Esophagus muscularis mucosa (tissue), 4 donors: ENCODE measurements around the gene PTPRN2. TPM values are rescaled to one million over a fixed set of nuclear protein-coding genes. Genes with fewer than 3 reads are reported as not detected.

Experiments
- DNase-seq: peaks from one replicate; pipeline ENCODE4 v3.0.0-alpha.2; 2017; ENCODE audit errors: extremely low spot score
- H3K27ac ChIP-seq, 4 donors: fragments of 200-600 bp; sonication (generic); replicated peaks in 1 of 4; 1 replicate in 3 of 4; 2 replicates in 1 of 4; pipeline ENCODE4 v1.5.1; 2016 to 2019; ENCODE audit warnings: mild to moderate bottlenecking in 1 of 4
- H3K27me3 ChIP-seq, 4 donors: fragments of 200-600 bp; sonication (generic); one replicate each; pipeline versions ENCODE4 v1.5.1 to v1.6.0; 2016 to 2019
- H3K36me3 ChIP-seq, 4 donors: fragments of 200-600 bp; sonication (generic); one replicate each; pipeline ENCODE4 v1.5.1; 2016 to 2019
- H3K4me1 ChIP-seq, 4 donors: fragments of 200-600 bp; sonication (generic); one replicate each; pipeline ENCODE4 v1.5.1; 2016 to 2019
- H3K4me3 ChIP-seq, 4 donors: fragments of 200-600 bp; sonication (generic); 1 replicate in 2 of 4; 2 replicates in 2 of 4; pipeline ENCODE4 v1.5.1; 2016 to 2019; ENCODE audit warnings: mild to moderate bottlenecking in 4 of 4, moderate library complexity in 1 of 4
- H3K9me3 ChIP-seq, 4 donors: fragments of 200-600 bp; sonication (generic); 1 replicate in 3 of 4; 2 replicates in 1 of 4; pipeline ENCODE4 v1.5.1; 2016 to 2019
- EP300 ChIP-seq: sonication (generic); formaldehyde crosslinking; IDR thresholded peaks from one replicate; pipeline ENCODE4 v1.6.1; 2017; ENCODE audit warnings: antibody characterized with exemption
- POLR2A ChIP-seq: fragments of 450-650 bp; IDR thresholded peaks from one replicate; pipeline ENCODE4 v1.6.1; 2017; ENCODE audit warnings: antibody characterized with exemption, moderate library complexity, mild to moderate bottlenecking, low read depth
- POLR2AphosphoS5 ChIP-seq, 2 donors: sonication (generic); formaldehyde crosslinking; IDR thresholded peaks; one replicate each; pipeline ENCODE4 v1.6.1; 2017; ENCODE audit warnings: antibody characterized with exemption in 2 of 2
- WGBS: methylation state at CpG from one replicate; pipeline ENCODE4 v1.1.5; 2018; 5-methylcytosine and 5-hydroxymethylcytosine counted together
- intact Hi-C: fragments of 100-400 bp; cut with DNase I; formaldehyde crosslinking; loops from one replicate; pipeline ENCODE4 v1.15.1; 2023
- total RNA-seq, 4 donors: library from RNA; depleted of rRNA; stranded (reverse); fragments of >200 nt; gene quantifications; one replicate each; pipeline versions ENCODE4 v1.1.0 to v1.2.1, GENCODE V29; 2016
- TF ChIP-seq, protein P1 (sequence below), 3 experiments: fragments of 200-600 bp in 2 of 3; fragments of 450-650 bp in 1 of 3; sonication (generic) in 2 of 3; IDR thresholded peaks; one replicate each; pipeline ENCODE4 v1.5.1; 2017 to 2019; ENCODE audit warnings: antibody characterized with exemption in 3 of 3, mild to moderate bottlenecking in 2 of 3, moderate library complexity in 1 of 3

The PTPRN2 gene
- total RNA-seq, 4 donors from 2014 or later, result 2.1 to 3.1 (median 3.1) TPM

DNA sequence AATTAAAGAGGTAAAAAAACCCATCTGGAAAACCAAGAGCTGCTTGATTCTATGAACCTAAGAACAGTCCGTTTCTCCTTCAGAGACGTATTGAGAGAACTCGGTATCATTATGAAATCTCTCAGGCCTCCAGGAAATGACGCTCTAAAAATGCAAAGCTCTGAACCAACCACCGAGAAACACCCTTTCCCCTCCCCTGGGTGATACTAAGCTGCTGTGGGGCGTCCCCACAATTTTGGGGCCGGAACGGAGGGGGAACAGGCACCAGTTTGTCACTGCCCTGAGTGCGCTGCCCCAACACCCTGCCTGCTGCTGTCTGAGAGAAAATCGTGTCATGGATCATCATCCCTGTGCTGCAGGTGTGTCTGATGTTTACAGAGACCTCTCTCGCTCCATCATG, 741.4 kb downstream of the PTPRN2 start:
- peaks cover 0 to 62% (median 0%) of the 10 kb centered on the region in 4 donors for H3K27me3 ChIP-seq
- H3K4me3 ChIP-seq, result no peak overlapping the region
- H3K36me3 ChIP-seq, result no peaks in the 10 kb centered on the region
- H3K27ac ChIP-seq, result no peak overlapping the region
- no peaks in the 10 kb centered on the region for H3K9me3 ChIP-seq
- TF ChIP-seq POLR2A (no peak), POLR2AphosphoS5 (IDR thresholded peaks at IDR 0.05) (no peak), EP300 (no peak)
- TF ChIP-seq, protein P1, sequence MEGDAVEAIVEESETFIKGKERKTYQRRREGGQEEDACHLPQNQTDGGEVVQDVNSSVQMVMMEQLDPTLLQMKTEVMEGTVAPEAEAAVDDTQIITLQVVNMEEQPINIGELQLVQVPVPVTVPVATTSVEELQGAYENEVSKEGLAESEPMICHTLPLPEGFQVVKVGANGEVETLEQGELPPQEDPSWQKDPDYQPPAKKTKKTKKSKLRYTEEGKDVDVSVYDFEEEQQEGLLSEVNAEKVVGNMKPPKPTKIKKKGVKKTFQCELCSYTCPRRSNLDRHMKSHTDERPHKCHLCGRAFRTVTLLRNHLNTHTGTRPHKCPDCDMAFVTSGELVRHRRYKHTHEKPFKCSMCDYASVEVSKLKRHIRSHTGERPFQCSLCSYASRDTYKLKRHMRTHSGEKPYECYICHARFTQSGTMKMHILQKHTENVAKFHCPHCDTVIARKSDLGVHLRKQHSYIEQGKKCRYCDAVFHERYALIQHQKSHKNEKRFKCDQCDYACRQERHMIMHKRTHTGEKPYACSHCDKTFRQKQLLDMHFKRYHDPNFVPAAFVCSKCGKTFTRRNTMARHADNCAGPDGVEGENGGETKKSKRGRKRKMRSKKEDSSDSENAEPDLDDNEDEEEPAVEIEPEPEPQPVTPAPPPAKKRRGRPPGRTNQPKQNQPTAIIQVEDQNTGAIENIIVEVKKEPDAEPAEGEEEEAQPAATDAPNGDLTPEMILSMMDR (IDR thresholded peaks at IDR 0.05), result no peak
- H3K4me1 ChIP-seq, result peaks cover 0 to 3% (median 1%) of the 10 kb centered on the region in 4 donors
- DNase-seq, result no peak
- WGBS, result 72% methylated on average over 11 of the region's 11 CpGs
- intact Hi-C loops, result no loop called here

DNA sequence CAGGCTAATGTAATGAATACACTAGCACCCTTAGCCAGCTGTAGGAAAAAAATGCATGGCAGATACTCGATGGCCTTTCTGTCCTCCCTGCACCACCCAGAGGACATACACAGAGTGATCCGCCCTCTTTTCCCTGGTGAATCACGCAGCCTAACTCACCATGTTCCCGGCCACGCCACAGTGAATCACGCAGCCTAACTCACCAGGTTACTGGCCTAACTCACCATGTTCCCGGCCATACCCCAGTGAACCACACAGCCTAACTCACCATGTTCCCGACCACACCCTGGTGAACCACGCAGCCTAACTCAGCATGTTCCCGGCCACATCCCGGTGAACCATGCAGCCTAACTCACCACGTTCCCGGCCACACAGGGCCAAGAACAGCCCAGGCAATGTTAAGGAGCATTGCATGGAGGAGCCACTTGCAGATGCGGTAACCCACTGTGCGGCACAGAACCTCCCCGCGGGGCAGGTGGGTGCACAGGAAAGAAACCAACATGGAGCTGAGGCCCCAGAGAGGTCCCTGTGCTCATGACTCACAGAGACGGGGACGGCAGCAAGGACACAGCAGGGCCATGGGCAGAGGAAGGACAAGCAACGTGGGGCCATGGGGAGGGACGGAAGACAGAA, 742.3 kb downstream of the PTPRN2 start:
- H3K4me3 ChIP-seq, result no peak overlapping the region
- H3K36me3 ChIP-seq, result no peaks in the 10 kb centered on the region
- H3K27me3 ChIP-seq, result peaks cover 0 to 72% (median 0%) of the 10 kb centered on the region in 4 donors
- TF ChIP-seq POLR2A, result no peak
- no peak for TF ChIP-seq POLR2AphosphoS5 (IDR thresholded peaks at IDR 0.05)
- TF ChIP-seq, protein P1 (IDR thresholded peaks at IDR 0.05), result no peak
- no peak for TF ChIP-seq EP300
- no peak overlapping the region for H3K27ac ChIP-seq
- no peaks in the 10 kb centered on the region for H3K9me3 ChIP-seq
- intact Hi-C loops, result no loop called here
- WGBS, result 92% methylated on average over 19 of the region's 21 CpGs
- no peak for DNase-seq
- no peaks in the 10 kb centered on the region for H3K4me1 ChIP-seq

- Histone ChIP-seq H3K27ac (no peak overlapping the region), H3K4me1 (no peaks in the 10 kb centered on the region), H3K36me3 (no peaks in the 10 kb centered on the region), H3K27me3 (peaks cover 0 to 70% (median 0%) of the 10 kb centered on the region in 4 donors), H3K9me3 (no peaks in the 10 kb centered on the region), H3K4me3 (no peak overlapping the region)
- no peak for TF ChIP-seq POLR2AphosphoS5 (IDR thresholded peaks at IDR 0.05)
- TF ChIP-seq POLR2A, result no peak
- no peak for TF ChIP-seq EP300
- TF ChIP-seq, protein P1 (IDR thresholded peaks at IDR 0.05), result no peak
- 83% methylated on average over 14 of the region's 17 CpGs for WGBS
- no peak for DNase-seq
- intact Hi-C loops, result no loop called here
These were observed 743.0 kb downstream of the PTPRN2 start for GRCh38 chr7:157844611-157845010.

- H3K4me3 ChIP-seq, result no peak overlapping the region
- intact Hi-C loops, result no loop called here
- no peaks in the 10 kb centered on the region for H3K4me1 ChIP-seq
- H3K36me3 ChIP-seq, result no peaks in the 10 kb centered on the region
- TF ChIP-seq, protein P1 (IDR thresholded peaks at IDR 0.05), result no peak
- TF ChIP-seq POLR2AphosphoS5 (IDR thresholded peaks at IDR 0.05), result no peak
- no peak for TF ChIP-seq EP300
- TF ChIP-seq POLR2A, result no peak
- H3K27me3 ChIP-seq, result peaks cover 0 to 65% (median 0%) of the 10 kb centered on the region in 4 donors
- H3K9me3 ChIP-seq, result no peaks in the 10 kb centered on the region
- WGBS, result 83% methylated on average over 8 of the region's 9 CpGs
- no peak overlapping the region for H3K27ac ChIP-seq
- no peak for DNase-seq
These were observed 743.5 kb downstream of the PTPRN2 start for GRCh38 chr7:157844141-157844540.
